Measurements from ENCODE around the gene DBH.

DBH gene

DNA sequence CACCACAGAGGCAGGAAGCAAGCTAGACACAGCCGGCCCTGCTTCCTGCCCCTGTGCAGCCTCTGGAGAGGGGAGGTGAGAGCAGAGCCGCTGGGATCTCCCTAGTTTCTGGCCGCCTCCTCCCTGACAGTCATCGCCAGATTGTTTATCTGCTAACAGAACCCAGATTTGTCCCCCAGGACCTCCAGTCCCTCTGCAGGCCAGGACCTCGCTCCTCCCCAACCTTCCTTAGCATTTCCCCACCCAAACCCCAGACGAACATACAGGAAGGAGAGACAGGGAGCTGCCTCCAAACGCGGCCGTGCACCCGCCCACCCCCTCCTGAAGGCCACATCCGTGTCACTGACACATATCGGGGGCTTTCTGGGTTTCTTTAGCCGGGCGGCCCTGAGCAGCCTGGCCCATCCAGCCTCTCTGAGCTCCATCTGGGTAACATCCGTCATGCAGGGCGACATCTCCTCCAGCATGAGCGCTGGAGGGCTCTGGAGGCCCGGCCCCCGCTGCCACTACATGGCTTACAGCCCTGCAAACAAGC lies 47.5 kb downstream of the DBH start:
- ATAC-seq = peak; percentile 47
- TF ChIP-seq, protein P1, sequence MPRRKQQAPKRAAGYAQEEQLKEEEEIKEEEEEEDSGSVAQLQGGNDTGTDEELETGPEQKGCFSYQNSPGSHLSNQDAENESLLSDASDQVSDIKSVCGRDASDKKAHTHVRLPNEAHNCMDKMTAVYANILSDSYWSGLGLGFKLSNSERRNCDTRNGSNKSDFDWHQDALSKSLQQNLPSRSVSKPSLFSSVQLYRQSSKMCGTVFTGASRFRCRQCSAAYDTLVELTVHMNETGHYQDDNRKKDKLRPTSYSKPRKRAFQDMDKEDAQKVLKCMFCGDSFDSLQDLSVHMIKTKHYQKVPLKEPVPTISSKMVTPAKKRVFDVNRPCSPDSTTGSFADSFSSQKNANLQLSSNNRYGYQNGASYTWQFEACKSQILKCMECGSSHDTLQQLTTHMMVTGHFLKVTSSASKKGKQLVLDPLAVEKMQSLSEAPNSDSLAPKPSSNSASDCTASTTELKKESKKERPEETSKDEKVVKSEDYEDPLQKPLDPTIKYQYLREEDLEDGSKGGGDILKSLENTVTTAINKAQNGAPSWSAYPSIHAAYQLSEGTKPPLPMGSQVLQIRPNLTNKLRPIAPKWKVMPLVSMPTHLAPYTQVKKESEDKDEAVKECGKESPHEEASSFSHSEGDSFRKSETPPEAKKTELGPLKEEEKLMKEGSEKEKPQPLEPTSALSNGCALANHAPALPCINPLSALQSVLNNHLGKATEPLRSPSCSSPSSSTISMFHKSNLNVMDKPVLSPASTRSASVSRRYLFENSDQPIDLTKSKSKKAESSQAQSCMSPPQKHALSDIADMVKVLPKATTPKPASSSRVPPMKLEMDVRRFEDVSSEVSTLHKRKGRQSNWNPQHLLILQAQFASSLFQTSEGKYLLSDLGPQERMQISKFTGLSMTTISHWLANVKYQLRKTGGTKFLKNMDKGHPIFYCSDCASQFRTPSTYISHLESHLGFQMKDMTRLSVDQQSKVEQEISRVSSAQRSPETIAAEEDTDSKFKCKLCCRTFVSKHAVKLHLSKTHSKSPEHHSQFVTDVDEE (CRISPR knock-in tag; IDR thresholded peaks at IDR 0.05) = no peak
- TF ChIP-seq ZC3H10 (CRISPR knock-in tag; IDR thresholded peaks at IDR 0.05) (no peak), TCF4 (CRISPR knock-in tag; IDR thresholded peaks at IDR 0.05; ENCODE audit: borderline replicate concordance) (peak; percentile 31; the same call in 1 of the 2 replicates), SNAI2 (CRISPR knock-in tag; IDR thresholded peaks at IDR 0.05) (no peak), ZNF8 (CRISPR knock-in tag; IDR thresholded peaks at IDR 0.05) (no peak), ZNF565 (CRISPR knock-in tag; conservative IDR thresholded peaks at IDR 0.05; ENCODE audit: low read depth) (no peak), ESRRG (CRISPR knock-in tag; IDR thresholded peaks at IDR 0.05) (no peak), ZNF70 (CRISPR knock-in tag; IDR thresholded peaks at IDR 0.05) (peak; percentile 38; the same call in 1 of the 2 replicates), GLIS3 (CRISPR knock-in tag; IDR thresholded peaks at IDR 0.05) (no peak), CSDC2 (CRISPR knock-in tag; IDR thresholded peaks at IDR 0.05) (no peak), ZFP3 (CRISPR knock-in tag; IDR thresholded peaks at IDR 0.05) (no peak), OSR1 (CRISPR knock-in tag; IDR thresholded peaks at IDR 0.05) (no peak), BACH2 (CRISPR knock-in tag; IDR thresholded peaks at IDR 0.05; ENCODE audit: borderline replicate concordance) (no peak)
- TF ChIP-seq, protein P2, sequence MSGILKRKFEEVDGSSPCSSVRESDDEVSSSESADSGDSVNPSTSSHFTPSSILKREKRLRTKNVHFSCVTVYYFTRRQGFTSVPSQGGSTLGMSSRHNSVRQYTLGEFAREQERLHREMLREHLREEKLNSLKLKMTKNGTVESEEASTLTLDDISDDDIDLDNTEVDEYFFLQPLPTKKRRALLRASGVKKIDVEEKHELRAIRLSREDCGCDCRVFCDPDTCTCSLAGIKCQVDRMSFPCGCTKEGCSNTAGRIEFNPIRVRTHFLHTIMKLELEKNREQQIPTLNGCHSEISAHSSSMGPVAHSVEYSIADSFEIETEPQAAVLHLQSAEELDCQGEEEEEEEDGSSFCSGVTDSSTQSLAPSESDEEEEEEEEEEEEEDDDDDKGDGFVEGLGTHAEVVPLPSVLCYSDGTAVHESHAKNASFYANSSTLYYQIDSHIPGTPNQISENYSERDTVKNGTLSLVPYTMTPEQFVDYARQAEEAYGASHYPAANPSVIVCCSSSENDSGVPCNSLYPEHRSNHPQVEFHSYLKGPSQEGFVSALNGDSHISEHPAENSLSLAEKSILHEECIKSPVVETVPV (CRISPR knock-in tag; IDR thresholded peaks at IDR 0.05) = no peak

DNA sequence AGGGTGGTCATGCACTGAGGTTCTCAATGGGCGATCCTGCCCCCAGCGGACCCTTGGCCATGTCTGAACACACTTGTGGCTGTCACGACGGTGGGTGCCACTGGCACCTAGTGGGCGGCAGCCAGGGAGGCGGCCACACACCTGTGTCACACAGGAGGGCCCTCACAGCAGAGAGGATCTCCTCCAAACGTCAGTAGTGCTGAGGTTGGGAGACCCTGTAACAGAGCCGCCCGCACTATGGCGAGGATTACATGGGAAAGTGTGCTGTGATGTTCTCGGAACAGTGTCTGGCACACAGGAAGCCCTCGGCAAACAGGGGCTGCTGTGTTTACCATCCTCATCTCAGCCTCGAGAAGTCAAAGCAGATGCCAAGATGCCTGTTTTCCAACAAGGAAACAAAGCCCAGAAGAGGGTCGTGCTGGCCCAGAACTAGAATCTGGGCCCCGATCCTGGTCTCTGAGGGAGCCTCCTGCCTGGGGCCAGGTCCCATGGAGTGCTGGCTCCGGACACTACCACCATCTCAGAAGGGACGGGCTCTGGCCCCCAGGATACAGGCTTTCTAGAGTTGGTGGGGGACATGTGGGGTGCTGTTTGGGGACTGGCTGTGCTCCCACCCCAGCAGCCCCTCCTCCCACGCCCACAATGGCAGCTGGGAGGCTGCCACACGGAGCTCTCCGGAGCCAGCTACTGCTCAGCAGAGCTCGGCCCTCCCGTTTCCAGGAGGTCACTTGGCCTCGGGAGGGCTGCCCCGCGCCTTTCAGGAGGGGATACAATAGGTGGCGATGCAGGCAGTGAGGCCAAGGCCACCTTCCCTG lies 48.2 kb downstream of the DBH start:
- no peak for ATAC-seq

DNA sequence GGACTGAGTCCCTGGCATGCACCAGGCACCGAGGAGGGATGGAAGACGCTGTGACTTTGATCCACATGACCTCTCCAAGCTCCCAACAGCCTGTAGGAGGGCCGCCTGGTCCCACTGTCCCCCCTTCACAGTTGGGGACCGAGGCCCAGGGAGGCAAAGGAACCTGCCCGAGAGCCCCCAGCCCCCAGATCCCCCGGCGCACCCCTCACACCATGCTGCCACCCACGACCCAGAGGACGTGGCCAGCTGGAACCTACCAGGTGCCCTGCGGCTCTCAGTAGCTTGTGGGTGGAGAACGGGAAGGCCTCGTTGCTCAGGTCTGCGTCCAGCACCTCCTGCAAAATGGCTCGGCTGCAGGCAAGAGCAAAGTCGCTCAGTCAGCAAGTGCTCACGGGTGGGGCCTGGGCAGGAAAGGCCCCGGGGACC lies 48.8 kb downstream of the DBH start:
- TF ChIP-seq OSR1 (CRISPR knock-in tag; IDR thresholded peaks at IDR 0.05) (no peak), TCF4 (CRISPR knock-in tag; IDR thresholded peaks at IDR 0.05; ENCODE audit: borderline replicate concordance) (no peak), ZNF70 (CRISPR knock-in tag; IDR thresholded peaks at IDR 0.05) (no peak), ISL1 (CRISPR knock-in tag; IDR thresholded peaks at IDR 0.05) (no peak), CSDC2 (CRISPR knock-in tag; IDR thresholded peaks at IDR 0.05) (no peak), SNAI2 (CRISPR knock-in tag; IDR thresholded peaks at IDR 0.05) (no peak), ESRRG (CRISPR knock-in tag; IDR thresholded peaks at IDR 0.05) (no peak), ZNF565 (CRISPR knock-in tag; conservative IDR thresholded peaks at IDR 0.05; ENCODE audit: low read depth) (no peak), BACH2 (CRISPR knock-in tag; IDR thresholded peaks at IDR 0.05; ENCODE audit: borderline replicate concordance) (no peak), ZFP3 (CRISPR knock-in tag; IDR thresholded peaks at IDR 0.05) (no peak), ZNF8 (CRISPR knock-in tag; IDR thresholded peaks at IDR 0.05) (no peak)
- TF ChIP-seq, protein P3, sequence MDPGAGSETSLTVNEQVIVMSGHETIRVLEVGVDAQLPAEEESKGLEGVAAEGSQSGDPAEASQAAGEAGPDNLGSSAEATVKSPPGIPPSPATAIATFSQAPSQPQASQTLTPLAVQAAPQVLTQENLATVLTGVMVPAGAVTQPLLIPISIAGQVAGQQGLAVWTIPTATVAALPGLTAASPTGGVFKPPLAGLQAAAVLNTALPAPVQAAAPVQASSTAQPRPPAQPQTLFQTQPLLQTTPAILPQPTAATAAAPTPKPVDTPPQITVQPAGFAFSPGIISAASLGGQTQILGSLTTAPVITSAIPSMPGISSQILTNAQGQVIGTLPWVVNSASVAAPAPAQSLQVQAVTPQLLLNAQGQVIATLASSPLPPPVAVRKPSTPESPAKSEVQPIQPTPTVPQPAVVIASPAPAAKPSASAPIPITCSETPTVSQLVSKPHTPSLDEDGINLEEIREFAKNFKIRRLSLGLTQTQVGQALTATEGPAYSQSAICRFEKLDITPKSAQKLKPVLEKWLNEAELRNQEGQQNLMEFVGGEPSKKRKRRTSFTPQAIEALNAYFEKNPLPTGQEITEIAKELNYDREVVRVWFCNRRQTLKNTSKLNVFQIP (CRISPR knock-in tag; IDR thresholded peaks at IDR 0.05; ENCODE audit: borderline replicate concordance, low read depth) = no peak
- TF ChIP-seq, protein P1 (CRISPR knock-in tag; IDR thresholded peaks at IDR 0.05) = no peak
- ATAC-seq = no peak

More for the DNA sequence above, 48.2 kb downstream of the DBH start:
- TF ChIP-seq ISL1 (CRISPR knock-in tag; IDR thresholded peaks at IDR 0.05) = no peak
- no peak for TF ChIP-seq PPARA (CRISPR knock-in tag; IDR thresholded peaks at IDR 0.05; ENCODE audit: borderline replicate concordance)
- TF ChIP-seq, protein P4, sequence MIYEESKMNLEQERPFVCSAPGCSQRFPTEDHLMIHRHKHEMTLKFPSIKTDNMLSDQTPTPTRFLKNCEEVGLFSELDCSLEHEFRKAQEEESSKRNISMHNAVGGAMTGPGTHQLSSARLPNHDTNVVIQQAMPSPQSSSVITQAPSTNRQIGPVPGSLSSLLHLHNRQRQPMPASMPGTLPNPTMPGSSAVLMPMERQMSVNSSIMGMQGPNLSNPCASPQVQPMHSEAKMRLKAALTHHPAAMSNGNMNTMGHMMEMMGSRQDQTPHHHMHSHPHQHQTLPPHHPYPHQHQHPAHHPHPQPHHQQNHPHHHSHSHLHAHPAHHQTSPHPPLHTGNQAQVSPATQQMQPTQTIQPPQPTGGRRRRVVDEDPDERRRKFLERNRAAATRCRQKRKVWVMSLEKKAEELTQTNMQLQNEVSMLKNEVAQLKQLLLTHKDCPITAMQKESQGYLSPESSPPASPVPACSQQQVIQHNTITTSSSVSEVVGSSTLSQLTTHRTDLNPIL (CRISPR knock-in tag; IDR thresholded peaks at IDR 0.05; ENCODE audit: low read depth) = no peak
- no peak for TF ChIP-seq TOX (CRISPR knock-in tag; IDR thresholded peaks at IDR 0.05; ENCODE audit: borderline replicate concordance)

Measured in SK-N-SH treated with all-trans-retinoic acid at 6 μM for 48 hours (cell line).